ENCODE data around the gene ADAMTS18.
"Not testable (repeated sequence)": the region's sequence is repeated elsewhere in the genome, so short reads cannot be mapped to it uniquely, and the experiment has no call there.

DNA sequence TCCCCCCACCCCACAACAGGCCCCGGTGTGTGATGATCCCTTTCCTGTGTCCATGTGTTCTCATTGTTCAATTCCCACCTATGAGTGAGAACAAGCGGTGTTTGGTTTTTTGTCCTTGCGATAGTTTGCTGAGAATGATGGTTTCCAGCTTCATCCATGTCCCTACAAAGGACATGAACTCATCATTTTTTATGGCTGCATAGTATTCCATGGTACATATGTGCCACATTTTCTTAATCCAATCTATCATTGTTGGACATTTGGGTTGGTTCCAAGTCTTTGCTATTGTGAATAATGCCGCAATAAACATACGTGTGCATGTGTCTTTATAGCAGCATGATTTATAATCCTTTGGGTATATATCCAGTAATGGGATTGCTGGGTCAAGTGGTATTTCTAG lies 28.8 kb upstream of the ADAMTS18 start:
- TF ChIP-seq, protein P1, sequence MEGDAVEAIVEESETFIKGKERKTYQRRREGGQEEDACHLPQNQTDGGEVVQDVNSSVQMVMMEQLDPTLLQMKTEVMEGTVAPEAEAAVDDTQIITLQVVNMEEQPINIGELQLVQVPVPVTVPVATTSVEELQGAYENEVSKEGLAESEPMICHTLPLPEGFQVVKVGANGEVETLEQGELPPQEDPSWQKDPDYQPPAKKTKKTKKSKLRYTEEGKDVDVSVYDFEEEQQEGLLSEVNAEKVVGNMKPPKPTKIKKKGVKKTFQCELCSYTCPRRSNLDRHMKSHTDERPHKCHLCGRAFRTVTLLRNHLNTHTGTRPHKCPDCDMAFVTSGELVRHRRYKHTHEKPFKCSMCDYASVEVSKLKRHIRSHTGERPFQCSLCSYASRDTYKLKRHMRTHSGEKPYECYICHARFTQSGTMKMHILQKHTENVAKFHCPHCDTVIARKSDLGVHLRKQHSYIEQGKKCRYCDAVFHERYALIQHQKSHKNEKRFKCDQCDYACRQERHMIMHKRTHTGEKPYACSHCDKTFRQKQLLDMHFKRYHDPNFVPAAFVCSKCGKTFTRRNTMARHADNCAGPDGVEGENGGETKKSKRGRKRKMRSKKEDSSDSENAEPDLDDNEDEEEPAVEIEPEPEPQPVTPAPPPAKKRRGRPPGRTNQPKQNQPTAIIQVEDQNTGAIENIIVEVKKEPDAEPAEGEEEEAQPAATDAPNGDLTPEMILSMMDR (IDR thresholded peaks at IDR 0.05) = not testable (repeated sequence)
- TF ChIP-seq POLR2A (IDR thresholded peaks at IDR 0.05) = not testable (repeated sequence)

Data from esophagus squamous epithelium (tissue), 4 donors.